HepG2 (cell line): ENCODE results near the gene ADAMTSL4. TPM values are rescaled to one million over a fixed set of nuclear protein-coding genes. Genes with fewer than 3 reads are reported as not detected.

Experiments used
- BHLHE40 ChIP-seq: IDR thresholded peaks from 2 replicates; pipeline ENCODE4 v1.6.1; 2011; ENCODE audit warnings: low read length, improper control_type of control experiment
- DMAP1 ChIP-seq: IDR thresholded peaks from 2 replicates; pipeline ENCODE4 v1.6.1; 2016
- FIP1L1 ChIP-seq: fragments of 200-400 bp; formaldehyde crosslinking; IDR thresholded peaks from 2 replicates; pipeline ENCODE4 v1.6.1; 2018; ENCODE audit warnings: low read depth, mild to moderate bottlenecking, low read length, moderate library complexity, borderline replicate concordance; ENCODE audit not compliant: insufficient read depth
- GZF1 ChIP-seq: sonication (generic); formaldehyde crosslinking; IDR thresholded peaks from 2 replicates; pipeline ENCODE4 v1.5.1; 2020; ENCODE audit warnings: mild to moderate bottlenecking, missing genetic modification reagents
- HNRNPH1 ChIP-seq: fragments of 200-400 bp; formaldehyde crosslinking; optimal IDR thresholded peaks from 2 replicates; pipeline ENCODE3; 2017; ENCODE audit warnings: mild to moderate bottlenecking, low read depth, low read length
- MLLT10 ChIP-seq: sonication (generic); formaldehyde crosslinking; IDR thresholded peaks from 2 replicates; pipeline ENCODE4 v1.4.0; 2020; ENCODE audit warnings: missing genetic modification reagents
- MTF2 ChIP-seq: sonication (generic); formaldehyde crosslinking; IDR thresholded peaks from 2 replicates; pipeline ENCODE4 v1.5.0; 2020; ENCODE audit warnings: missing genetic modification reagents, borderline replicate concordance
- RXRB ChIP-seq: IDR thresholded peaks from 2 replicates; pipeline ENCODE4 v1.6.1; 2016; ENCODE audit warnings: borderline replicate concordance, missing genetic modification reagents, missing compliant biosample characterization
- SKIL ChIP-seq: sonication (generic); formaldehyde crosslinking; IDR thresholded peaks from 2 replicates; pipeline ENCODE4 v1.8.0; 2022; ENCODE audit warnings: missing genetic modification reagents, mild to moderate bottlenecking, moderate library complexity, borderline replicate concordance
- TEF ChIP-seq: sonication (generic); formaldehyde crosslinking; IDR thresholded peaks from 2 replicates; pipeline ENCODE4 v1.5.0; 2020; ENCODE audit warnings: missing genetic modification reagents
- ZBTB38 ChIP-seq: sonication (generic); formaldehyde crosslinking; IDR thresholded peaks from 2 replicates; pipeline ENCODE4 v1.5.1; 2020; ENCODE audit warnings: mild to moderate bottlenecking, missing genetic modification reagents
- ZC3H4 ChIP-seq: sonication (generic); formaldehyde crosslinking; IDR thresholded peaks from 2 replicates; pipeline ENCODE4 v1.4.0; 2020; ENCODE audit warnings: missing genetic modification reagents, borderline replicate concordance
- ZNF12 ChIP-seq: sonication (generic); formaldehyde crosslinking; IDR thresholded peaks from 2 replicates; pipeline ENCODE4 v1.5.0; 2020; ENCODE audit warnings: missing genetic modification reagents
- ZNF280B ChIP-seq: sonication (generic); formaldehyde crosslinking; IDR thresholded peaks from 2 replicates; pipeline ENCODE4 v1.5.0; 2020; ENCODE audit warnings: missing genetic modification reagents, mild to moderate bottlenecking, borderline replicate concordance
- ZNF451 ChIP-seq: sonication (generic); formaldehyde crosslinking; IDR thresholded peaks from 2 replicates; pipeline ENCODE4 v1.5.0; 2020; ENCODE audit warnings: mild to moderate bottlenecking, missing genetic modification reagents
- ZNF670 ChIP-seq: sonication (generic); formaldehyde crosslinking; IDR thresholded peaks from 2 replicates; pipeline ENCODE4 v1.8.0; 2022; ENCODE audit warnings: mild to moderate bottlenecking, missing genetic modification reagents, borderline replicate concordance
- ZNF75D ChIP-seq: sonication (generic); formaldehyde crosslinking; IDR thresholded peaks from 2 replicates; pipeline ENCODE4 v1.8.1; 2023; ENCODE audit warnings: missing genetic modification reagents, mild to moderate bottlenecking, borderline replicate concordance
- ZNF772 ChIP-seq: sonication (generic); formaldehyde crosslinking; IDR thresholded peaks from 2 replicates; pipeline ENCODE4 v1.5.0; 2020; ENCODE audit warnings: mild to moderate bottlenecking, missing genetic modification reagents
- ZNF839 ChIP-seq: sonication (generic); formaldehyde crosslinking; IDR thresholded peaks from 2 replicates; pipeline ENCODE4 v1.4.0; 2020; ENCODE audit warnings: missing genetic modification reagents, mild to moderate bottlenecking, borderline replicate concordance
- polyA plus RNA-seq, 8 experiments: library from polyadenylated mRNA; depleted of rRNA in 3 of 8; stranded (reverse) in 7 of 8; unstranded in 1 of 8; fragments of >200 nt; fragmentation: Illumina TruSeq in 4 of 8; extraction: Trizol in 4 of 8; gene quantifications; 2 replicates each; pipeline versions ENCODE4 v1.2.1 to v1.2.3, GENCODE V29; 2011 to 2016; ENCODE audit warnings: low read depth in 4 of 8, missing spikeins in 1 of 8, mixed read lengths in 1 of 8; ENCODE audit not compliant: insufficient read depth in 1 of 8
- total RNA-seq, 5 experiments: library from RNA; depleted of rRNA; stranded (reverse); fragments of >200 nt; fragmentation: Illumina TruSeq; extraction: Trizol; gene quantifications; 2 replicates each; pipeline ENCODE4 v1.2.3, GENCODE V29; 2016; ENCODE audit warnings: low read depth in 1 of 5
- TF ChIP-seq, protein P1 (sequence below): sonication (generic); formaldehyde crosslinking; IDR thresholded peaks from 2 replicates; pipeline ENCODE4 v1.4.0; 2020; ENCODE audit warnings: missing genetic modification reagents, borderline replicate concordance

The ADAMTSL4 gene
- total and polyA plus RNA-seq, 2 of the 13 experiments (the other 11 are each of a cell fraction or from before 2014, with no cell fraction given), result 3.9 to 16.4 TPM

DNA sequence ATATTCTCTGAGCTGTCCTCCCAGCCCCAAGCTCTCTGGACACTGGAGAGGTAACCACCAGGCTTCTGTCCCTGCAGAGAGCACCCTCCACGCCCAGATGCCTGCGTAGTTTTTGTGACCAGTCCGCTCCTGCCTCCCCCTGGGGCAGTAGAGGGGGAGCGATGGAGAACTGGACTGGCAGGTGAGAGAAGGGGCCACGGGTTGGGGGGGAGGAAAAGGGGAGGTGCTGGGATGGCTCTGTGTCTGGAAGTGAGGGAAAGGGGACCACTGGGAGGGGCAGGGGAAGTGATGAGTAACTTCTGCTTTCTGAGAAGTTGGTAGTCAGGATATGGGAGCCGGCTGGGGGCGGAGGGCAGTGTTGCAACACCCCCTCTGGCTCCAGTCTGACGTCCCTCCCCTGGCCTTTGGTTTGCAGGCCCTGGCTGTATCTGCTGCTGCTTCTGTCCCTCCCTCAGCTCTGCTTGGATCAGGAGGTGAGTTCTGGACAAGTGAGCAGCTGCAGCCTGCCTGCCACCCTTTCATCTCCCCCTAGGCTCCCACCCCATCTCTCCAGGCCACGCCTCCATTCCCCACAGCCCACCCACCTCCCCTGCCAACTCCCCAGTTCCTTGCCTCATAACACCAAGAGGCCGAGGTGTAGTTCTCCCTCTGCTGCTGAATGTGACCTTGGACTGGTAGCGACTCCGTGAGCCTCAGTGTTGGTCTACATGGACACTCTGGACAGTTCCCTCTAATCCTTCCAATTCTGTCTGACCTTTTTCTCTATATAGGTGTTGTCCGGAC lies 3.1 kb downstream of the ADAMTSL4 start (continued):
- TF ChIP-seq RXRB (CRISPR knock-in tag) (peak; percentile 73; the same call in 1 of the 2 replicates), ZNF12 (CRISPR knock-in tag) (peak; percentile 35; the same call in 1 of the 2 replicates), HNRNPH1 (no peak), ZNF451 (CRISPR knock-in tag) (no peak), GZF1 (CRISPR knock-in tag) (no peak), ZNF280B (CRISPR knock-in tag) (no peak), ZBTB38 (CRISPR knock-in tag) (peak; percentile 59; the same call in 1 of the 2 replicates), SKIL (CRISPR knock-in tag) (no peak; the same call in 1 of the 2 replicates), TEF (CRISPR knock-in tag) (no peak), ZNF670 (CRISPR knock-in tag) (peak; percentile 69; the same call in 1 of the 2 replicates), ZC3H4 (CRISPR knock-in tag) (no peak), MTF2 (CRISPR knock-in tag) (no peak), ZNF75D (CRISPR knock-in tag) (no peak), ZNF772 (0 out of 2 replicates have a peak, but pooled peaks have one; percentile 28), FIP1L1 (no peak), MLLT10 (CRISPR knock-in tag) (no peak), BHLHE40 (0 out of 2 replicates have a peak, but pooled peaks have one; percentile 10), DMAP1 (peak; percentile 59; the same call in 1 of the 2 replicates), ZNF839 (CRISPR knock-in tag) (peak; percentile 45; the same call in 1 of the 2 replicates)
- TF ChIP-seq, protein P1, sequence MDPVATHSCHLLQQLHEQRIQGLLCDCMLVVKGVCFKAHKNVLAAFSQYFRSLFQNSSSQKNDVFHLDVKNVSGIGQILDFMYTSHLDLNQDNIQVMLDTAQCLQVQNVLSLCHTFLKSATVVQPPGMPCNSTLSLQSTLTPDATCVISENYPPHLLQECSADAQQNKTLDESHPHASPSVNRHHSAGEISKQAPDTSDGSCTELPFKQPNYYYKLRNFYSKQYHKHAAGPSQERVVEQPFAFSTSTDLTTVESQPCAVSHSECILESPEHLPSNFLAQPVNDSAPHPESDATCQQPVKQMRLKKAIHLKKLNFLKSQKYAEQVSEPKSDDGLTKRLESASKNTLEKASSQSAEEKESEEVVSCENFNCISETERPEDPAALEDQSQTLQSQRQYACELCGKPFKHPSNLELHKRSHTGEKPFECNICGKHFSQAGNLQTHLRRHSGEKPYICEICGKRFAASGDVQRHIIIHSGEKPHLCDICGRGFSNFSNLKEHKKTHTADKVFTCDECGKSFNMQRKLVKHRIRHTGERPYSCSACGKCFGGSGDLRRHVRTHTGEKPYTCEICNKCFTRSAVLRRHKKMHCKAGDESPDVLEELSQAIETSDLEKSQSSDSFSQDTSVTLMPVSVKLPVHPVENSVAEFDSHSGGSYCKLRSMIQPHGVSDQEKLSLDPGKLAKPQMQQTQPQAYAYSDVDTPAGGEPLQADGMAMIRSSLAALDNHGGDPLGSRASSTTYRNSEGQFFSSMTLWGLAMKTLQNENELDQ, result no peak
